Measurements from ENCODE around the gene DCBLD2. TPM values are rescaled to one million over a fixed set of nuclear protein-coding genes. Genes with fewer than 3 reads are reported as not detected.

DCBLD2 gene
- total RNA-seq, 2 experiments from 2014 or later, result 11.9 to 12.0 TPM

GRCh38 chr3:98914210-98915080 is 12.9 kb upstream of the DCBLD2 start:
- Histone ChIP-seq H4K20me1 (ENCODE audit: insufficient read depth, low read length) (no peaks in the 10 kb centered on the region), H3K9me2 (ENCODE audit: insufficient read depth, low read length) (no peaks in the 10 kb centered on the region), H3K4me1 (ENCODE audit: insufficient read depth, low read length, poor library complexity, severe bottlenecking) (no peaks in the 10 kb centered on the region), H3K79me2 (ENCODE audit: insufficient read depth, low read depth, low read length) (no peaks in the 10 kb centered on the region), H2AFZ (ENCODE audit: low read length) (no peak overlapping the region), H3K9me3 (ENCODE audit: low read length) (no peaks in the 10 kb centered on the region), H3K4me3 (ENCODE audit: low read depth, low read length, poor library complexity, severe bottlenecking) (no peak overlapping the region), H3K4me2 (ENCODE audit: low read length) (no peak overlapping the region), H3K27ac (ENCODE audit: low read depth, low read length, poor library complexity, severe bottlenecking) (no peak overlapping the region), H3K36me3 (ENCODE audit: insufficient read depth, low read length) (no peaks in the 10 kb centered on the region)
- ChIA-PET POLR2A (interaction anchor here (0.5 to 1.0 kb wide), 3 partner anchors 26 to 271 kb away, joined by 3 to 4 read pairs (median 3); no protein-coding TSS in a partner anchor), CTCF (ENCODE audit: unreplicated experiment) (no interaction called here)
- DNase-seq (ENCODE audit: low spot score), result no peak
- intact Hi-C loops (cut with micrococcal nuclease; ENCODE audit: unreplicated experiment), result no loop called here
- no TSS peak for BruUV-seq (replicated peaks)
- TF ChIP-seq EZH2phosphoT487 (IDR thresholded peaks at IDR 0.05; ENCODE audit: borderline replicate concordance, low read depth, low read length), result no peak
- no peak for TF ChIP-seq CTCF (conservative IDR thresholded peaks at IDR 0.05; ENCODE audit: low read length)

- Histone ChIP-seq H2AFZ (ENCODE audit: low read length) (no peak overlapping the region), H3K4me1 (ENCODE audit: insufficient read depth, low read length, poor library complexity, severe bottlenecking) (no peaks in the 10 kb centered on the region), H3K9me3 (ENCODE audit: low read length) (no peaks in the 10 kb centered on the region), H3K36me3 (ENCODE audit: insufficient read depth, low read length) (no peaks in the 10 kb centered on the region), H3K9me2 (ENCODE audit: insufficient read depth, low read length) (no peaks in the 10 kb centered on the region), H3K4me2 (ENCODE audit: low read length) (no peak overlapping the region), H3K27ac (ENCODE audit: low read depth, low read length, poor library complexity, severe bottlenecking) (no peak overlapping the region), H4K20me1 (ENCODE audit: insufficient read depth, low read length) (no peaks in the 10 kb centered on the region), H3K4me3 (ENCODE audit: low read depth, low read length, poor library complexity, severe bottlenecking) (no peak overlapping the region), H3K79me2 (ENCODE audit: insufficient read depth, low read depth, low read length) (no peaks in the 10 kb centered on the region)
- TF ChIP-seq CTCF (conservative IDR thresholded peaks at IDR 0.05; ENCODE audit: low read length) (no peak), EZH2phosphoT487 (IDR thresholded peaks at IDR 0.05; ENCODE audit: borderline replicate concordance, low read depth, low read length) (no peak)
- BruUV-seq (replicated peaks), result no TSS peak
- intact Hi-C loops (cut with micrococcal nuclease; ENCODE audit: unreplicated experiment), result no loop called here
- CTCF ChIA-PET (ENCODE audit: unreplicated experiment), result no interaction called here
- DNase-seq (ENCODE audit: low spot score), result no peak
- POLR2A ChIA-PET, result interaction anchor here (0.8 to 1.2 kb wide), 2 partner anchors 10 to 984 kb away, joined by 3 to 12 read pairs; partner anchors contain the start of gene DCBLD2
Observed at GRCh38 chr3:98912448-98912847, 11.0 kb upstream of the DCBLD2 start.

GRCh38 chr3:98906230-98906629 is 4.7 kb upstream of the DCBLD2 start:
- intact Hi-C loops (cut with micrococcal nuclease; ENCODE audit: unreplicated experiment), result loop anchor here (10.0 kb wide), 1 partner anchor 311 kb away; the partner anchor contains the start of gene CPOX
- H3K79me2 ChIP-seq (ENCODE audit: insufficient read depth, low read depth, low read length), result no peaks in the 10 kb centered on the region
- H3K27ac ChIP-seq (ENCODE audit: low read depth, low read length, poor library complexity, severe bottlenecking), result no peak overlapping the region
- no peak for TF ChIP-seq CTCF (conservative IDR thresholded peaks at IDR 0.05; ENCODE audit: low read length)
- no peak for TF ChIP-seq EZH2phosphoT487 (IDR thresholded peaks at IDR 0.05; ENCODE audit: borderline replicate concordance, low read depth, low read length)
- ChIA-PET POLR2A (interaction anchor here (0.7 kb wide), 2 partner anchors 104 to 813 kb away, joined by 3 read pairs; no protein-coding TSS in a partner anchor), CTCF (ENCODE audit: unreplicated experiment) (no interaction called here)
- no peak for DNase-seq (ENCODE audit: low spot score)
- BruUV-seq (replicated peaks), result no TSS peak
- H3K4me3 ChIP-seq (ENCODE audit: low read depth, low read length, poor library complexity, severe bottlenecking), result no peak overlapping the region
- no peaks in the 10 kb centered on the region for H3K36me3 ChIP-seq (ENCODE audit: insufficient read depth, low read length)
- H3K4me2 ChIP-seq (ENCODE audit: low read length), result no peak overlapping the region
- H4K20me1 ChIP-seq (ENCODE audit: insufficient read depth, low read length), result no peaks in the 10 kb centered on the region
- H2AFZ ChIP-seq (ENCODE audit: low read length), result no peak overlapping the region
- peaks cover 9% of the 10 kb centered on the region for H3K4me1 ChIP-seq (ENCODE audit: insufficient read depth, low read length, poor library complexity, severe bottlenecking)
- no peaks in the 10 kb centered on the region for H3K9me2 ChIP-seq (ENCODE audit: insufficient read depth, low read length)
- H3K9me3 ChIP-seq (ENCODE audit: low read length), result no peaks in the 10 kb centered on the region

All from OCI-LY7 (cell line).